HL-60/S4 treated with retinoic acid at 250 ng/mL for 4 days and 3 days (cell line): ENCODE data around the gene CAMK2D.
"Not testable (repeated sequence)": the region's sequence is repeated elsewhere in the genome, so short reads cannot be mapped to it uniquely, and the experiment has no call there.

Experiments used
- in situ Hi-C: fragments of 300-500 bp; cut with MboI; formaldehyde crosslinking; loops from 2 replicates; pipeline ENCODE4 v1.7.0; 2022; ENCODE audit warnings: low sequenced_read_pairs

The CAMK2D gene

DNA sequence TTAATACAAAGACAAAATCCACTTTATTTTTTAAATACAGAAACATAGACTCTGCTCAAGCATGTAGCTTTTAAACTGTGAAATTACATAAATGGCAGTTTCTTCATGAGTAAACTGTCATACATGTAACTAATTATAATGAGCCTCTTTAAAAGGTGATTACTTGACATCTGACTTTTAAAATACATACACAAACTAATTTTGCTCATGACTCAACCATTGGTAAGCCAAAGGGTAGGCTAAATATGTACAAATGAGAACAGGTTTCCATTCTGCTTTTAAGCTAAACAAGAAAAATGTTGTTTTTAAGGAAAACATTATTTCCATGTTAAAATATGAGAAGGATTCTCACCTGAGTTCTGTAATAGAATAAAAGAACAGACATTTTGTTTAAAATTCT lies 27.9 kb downstream of the CAMK2D start:
- in situ Hi-C loops = no loop called here

DNA sequence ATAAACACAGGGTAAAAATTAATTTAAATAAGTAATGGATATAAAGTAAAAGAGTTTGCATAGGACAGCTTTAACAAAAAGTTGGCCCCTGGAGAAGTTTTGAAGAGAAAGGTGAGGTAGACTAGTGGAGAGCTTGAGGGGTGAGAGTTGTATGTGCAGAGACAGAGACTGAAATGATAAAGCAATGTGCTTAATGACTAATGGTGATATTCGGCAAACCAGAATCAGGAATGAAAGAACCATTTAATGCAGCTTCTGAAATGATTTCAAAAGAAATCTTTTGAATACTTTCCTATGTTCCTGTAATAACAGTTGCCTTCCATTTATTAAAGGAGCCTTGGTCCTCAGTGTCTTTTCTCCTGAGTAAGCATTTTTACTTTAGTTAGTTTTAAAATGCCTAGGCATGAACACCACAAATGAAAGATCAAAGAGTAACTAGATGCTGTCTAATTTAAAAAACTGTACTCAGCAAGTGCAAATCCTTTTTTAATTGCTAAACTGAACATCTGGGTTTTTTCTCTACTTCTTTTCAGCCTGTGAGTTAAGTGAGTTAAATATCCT lies 28.5 kb downstream of the CAMK2D start:
- in situ Hi-C loops = no loop called here

DNA sequence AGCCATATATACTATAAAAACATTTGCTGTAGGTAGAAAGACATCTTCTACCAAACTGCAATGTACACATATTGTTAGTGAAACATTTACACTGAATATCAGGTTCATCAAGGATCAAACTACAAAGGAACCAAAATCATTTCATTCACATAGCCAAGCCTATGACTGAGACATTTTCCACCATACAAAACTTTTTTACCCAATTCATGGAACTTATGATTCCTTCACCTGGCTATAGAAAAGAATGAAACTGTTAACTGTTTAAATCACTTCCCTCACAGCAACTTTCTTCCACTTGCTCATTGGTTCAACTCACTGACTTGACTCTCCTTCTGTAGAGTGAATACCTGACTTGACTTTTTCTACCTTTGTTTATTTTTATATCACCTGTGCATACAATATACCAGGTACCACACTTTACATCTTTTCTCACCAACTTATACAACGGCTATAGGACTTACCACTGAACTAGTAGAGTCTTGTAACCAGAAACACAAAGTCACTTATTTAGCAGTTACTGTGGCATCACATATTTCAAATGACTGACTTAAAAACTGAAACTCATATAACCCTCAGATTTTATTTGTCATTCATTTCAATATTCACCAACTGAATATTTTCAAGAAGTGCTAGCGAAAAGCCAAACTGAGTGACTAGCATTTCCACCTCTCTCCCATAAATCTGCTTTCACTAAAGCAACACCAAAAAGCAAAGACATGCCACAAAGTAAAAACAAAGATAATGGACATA lies 30.9 kb downstream of the CAMK2D start:
- in situ Hi-C loops = no loop called here

DNA sequence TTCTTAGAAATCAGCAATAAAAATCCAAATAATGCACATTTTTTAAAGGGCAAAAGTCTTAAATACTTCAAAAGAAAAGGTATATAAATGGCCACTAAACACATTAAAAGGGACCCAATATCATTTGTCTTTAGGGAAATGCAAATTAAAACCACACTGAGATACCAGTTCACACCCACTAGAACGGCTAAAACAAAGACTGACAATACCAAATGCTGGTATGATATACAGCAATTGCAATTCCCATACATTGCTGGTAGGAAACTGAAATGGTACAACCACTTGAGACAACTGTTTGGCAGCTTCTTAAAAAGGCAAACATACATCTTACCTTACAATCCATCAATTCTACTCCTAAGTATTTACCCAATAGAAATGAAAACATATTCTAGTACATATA lies 33.7 kb downstream of the CAMK2D start:
- in situ Hi-C loops = no loop called here

DNA sequence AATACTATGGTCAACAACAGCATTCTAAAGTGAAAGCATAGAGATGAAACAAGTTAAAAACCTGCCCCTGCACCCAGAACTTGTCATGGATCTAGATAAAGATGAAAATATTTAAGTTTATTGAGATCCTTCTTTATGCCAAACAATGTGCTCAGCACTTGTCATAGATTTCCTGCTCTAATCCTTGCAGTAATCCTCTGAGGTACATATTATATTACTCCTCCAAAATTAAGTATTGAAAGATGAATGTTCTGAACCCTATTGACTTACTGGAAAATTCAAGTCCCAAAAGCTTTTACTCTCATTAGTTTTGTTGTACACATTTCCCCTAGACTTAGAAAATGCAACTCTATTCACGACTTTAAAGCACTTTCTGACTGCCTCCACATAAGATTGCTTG lies 35.6 kb downstream of the CAMK2D start:
- in situ Hi-C loops = no loop called here

DNA sequence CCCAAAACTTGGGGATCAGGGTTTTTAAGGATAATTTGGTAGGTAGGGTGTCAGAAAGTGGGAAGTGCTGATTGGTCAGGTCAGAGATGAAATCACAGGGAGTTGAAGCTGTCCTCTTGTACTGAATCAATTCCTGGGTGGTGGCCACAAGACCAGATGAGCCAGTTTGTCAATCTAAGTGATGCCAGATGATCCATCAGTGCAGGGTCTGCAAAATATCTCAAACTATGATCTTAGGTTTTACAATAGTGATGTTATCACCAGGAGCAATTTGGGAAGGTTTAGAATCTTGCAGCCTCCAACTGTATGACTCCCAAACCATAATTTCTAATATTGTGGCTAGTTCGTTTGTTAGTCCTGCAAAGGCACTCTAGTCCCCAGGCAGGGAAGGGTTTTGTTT lies 43.3 kb downstream of the CAMK2D start:
- in situ Hi-C loops = no loop called here

DNA sequence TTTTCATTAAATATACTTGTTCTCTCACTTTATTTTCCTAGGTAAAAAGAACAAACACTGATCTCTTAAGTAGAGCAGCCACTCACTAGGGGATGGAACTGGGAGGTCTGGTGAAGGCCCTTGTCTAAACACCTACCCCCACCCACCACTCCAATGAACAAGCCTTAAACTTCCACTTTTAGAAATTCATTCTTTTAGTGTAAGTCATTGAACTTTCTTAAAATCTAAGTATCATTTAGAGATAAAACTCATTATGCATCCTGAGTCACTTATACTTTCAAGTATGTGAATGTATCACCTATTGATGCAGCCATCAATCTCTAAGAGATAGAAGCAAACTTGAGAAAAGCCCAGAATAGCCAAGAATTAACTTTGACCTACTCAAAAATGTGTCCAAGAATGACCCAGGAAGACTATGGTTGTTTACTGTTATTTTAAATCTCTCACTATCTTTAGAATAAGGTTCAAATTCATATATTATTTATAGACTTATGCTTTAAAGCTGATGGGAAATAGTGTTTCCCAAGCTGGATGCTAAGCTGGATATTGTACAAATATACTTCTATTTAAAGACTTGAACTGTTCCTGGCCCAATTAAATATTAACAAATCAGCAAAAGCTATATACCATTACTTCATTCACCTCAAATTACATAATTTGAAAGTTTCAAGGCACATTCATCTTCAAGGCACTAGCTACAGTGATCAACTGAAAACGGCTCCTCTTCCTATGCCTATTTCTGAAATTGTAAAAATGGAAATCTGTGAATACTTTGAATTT lies 49.5 kb downstream of the CAMK2D start:
- in situ Hi-C loops = no loop called here

DNA sequence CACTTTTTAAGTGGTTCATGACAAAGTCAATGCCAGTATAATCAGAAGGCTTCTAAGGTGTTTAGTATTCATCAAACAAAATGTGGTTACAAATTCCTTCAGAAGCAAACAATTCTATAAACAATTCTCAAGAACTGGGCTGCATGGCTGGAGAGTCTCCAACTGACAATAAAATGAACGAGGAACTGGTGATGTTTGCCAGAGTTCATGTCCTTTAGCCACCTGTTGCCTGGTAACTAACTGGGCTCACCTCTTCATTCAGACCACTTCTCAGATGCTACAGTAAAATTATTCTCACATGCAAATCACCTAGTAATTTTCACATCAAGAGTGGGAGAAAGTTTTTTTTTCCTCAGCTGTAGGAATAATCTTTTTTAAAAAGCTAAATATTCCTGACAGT lies 53.3 kb downstream of the CAMK2D start:
- in situ Hi-C loops = no loop called here

DNA sequence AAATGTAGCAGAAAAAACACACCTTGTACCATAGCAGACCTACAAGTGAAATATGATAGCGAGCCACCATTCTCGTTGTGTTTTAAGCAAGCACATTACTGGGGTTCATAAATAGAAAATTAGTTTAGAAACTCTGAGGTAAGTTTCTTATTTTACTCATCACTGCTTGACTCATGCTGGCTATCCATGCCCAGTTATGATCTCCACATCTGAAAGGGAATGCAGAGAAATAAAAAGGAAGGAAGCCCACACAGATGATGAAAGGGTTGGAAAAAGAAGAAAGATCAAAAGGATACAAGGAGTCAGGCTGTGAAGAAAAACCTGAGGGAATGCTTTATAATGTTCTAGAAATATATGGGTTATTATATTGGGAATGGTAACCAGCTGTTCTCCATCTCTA lies 54.5 kb downstream of the CAMK2D start:
- in situ Hi-C loops = no loop called here

DNA sequence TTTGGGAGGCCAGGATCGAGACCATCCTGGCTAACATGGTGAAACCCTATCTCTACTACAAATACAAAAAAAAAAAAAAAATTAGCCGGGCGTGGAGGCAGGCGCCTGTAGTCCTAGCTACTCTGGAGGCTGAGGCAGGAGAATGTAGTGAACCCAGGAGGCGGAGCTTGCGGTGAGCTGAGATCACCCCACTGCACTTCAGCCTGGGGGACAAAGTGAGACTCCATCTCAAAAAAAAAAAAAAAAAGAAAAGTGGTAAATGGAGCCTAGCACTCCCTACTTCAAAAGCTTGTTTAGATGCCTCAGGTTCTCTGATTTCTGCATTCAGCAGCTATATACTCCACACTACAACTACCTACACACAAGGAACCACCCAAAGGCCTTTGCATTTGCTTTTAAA lies 56.4 kb downstream of the CAMK2D start:
- in situ Hi-C loops = not testable (repeated sequence)

DNA sequence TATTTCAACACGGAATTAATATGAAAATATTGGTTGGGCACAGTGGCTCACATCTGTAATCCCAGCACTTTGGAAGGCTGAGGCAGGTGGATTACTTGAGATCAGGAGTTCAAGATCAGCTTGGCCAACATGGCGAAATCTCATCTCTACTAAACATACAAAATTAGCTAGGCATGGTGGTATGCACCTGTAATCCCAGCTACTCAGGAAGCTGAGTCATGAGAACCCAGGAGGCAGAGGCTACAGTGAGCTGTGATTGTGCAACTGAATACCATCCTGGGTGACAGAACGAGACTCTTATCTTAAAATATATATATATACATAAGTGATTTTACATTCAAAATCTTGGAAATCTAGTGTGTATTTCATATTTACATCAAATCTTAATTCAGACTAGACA lies 58.9 kb downstream of the CAMK2D start:
- in situ Hi-C loops = not testable (repeated sequence)

DNA sequence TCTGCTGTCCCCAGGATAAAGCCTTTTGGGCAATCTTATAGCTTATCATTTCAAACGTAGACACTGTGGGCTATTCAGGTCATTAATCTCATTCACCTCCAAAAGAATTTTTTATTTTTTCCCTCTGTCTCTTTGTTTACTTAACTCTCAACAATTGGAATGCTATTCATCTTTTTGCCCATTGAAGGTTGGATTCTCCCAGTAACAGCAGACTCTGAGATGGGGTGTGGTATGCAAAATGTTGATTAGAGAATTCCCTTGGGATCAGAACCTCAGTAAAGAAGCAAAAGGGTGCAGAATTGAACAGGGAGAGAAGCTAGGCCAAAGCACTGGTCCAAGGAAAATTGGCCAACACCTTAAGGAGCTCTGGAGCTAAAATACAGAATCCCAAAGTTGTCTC lies 60.4 kb downstream of the CAMK2D start:
- in situ Hi-C loops = no loop called here

DNA sequence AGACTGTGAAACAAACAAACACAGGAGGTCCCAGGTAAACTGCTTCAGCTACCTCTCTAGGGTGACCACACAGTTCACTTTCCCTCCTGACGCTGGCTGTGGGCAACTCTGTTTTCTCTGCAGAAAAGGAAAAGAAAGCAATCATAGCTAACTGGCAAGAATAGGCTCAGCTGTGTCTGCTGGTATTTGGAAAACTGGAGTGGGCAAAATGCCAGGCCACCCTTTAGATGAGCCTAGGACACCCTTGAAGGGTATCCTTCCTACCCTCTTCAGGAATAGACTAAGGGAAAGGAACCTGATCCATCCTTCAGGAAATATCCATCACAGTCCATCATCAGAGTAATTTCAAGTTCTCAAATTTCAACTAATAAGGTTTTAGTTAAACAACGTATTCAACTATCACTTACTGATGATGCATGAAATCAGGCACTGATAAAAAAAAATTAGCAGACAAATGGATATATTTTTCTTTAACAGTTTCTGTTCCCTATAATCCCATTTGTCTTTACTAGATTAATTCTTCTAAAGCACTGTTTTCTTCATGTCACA lies 60.9 kb downstream of the CAMK2D start:
- in situ Hi-C loops = no loop called here

DNA sequence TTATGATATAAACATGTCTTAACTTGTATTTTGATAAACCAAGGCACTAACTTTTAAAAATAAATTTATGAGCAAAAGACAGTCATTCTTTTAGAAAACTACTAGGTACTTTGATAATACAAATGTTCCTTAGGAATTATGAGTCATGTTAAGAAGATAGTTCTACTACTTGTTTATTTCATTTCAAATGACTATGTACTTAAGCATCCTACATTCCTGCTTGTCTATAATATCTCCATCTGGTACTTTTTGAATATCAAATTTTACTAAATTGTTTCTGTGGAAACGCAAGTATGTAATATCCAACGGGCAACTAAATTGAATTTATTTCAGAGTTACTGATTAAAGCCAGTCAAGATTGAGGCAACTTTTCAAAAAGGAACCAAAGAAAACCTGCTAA lies 61.8 kb downstream of the CAMK2D start:
- in situ Hi-C loops = no loop called here

DNA sequence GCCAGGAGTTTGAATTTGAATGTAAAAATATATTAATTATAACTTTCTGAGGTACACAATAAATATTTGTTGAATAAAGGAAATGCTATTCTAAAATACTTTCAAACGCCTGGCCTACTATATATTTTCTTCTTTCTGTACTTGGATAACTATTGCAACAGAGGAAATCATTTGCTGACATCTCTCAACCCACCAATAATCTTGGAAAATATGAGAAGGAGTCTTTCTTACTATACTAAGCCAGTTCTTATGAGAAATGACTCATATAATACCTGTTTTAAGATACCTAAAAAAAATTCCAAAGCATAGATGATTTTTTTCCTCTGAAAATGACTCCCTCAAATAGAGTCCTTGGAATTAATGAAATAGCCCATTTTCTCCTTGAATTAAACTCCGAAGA lies 64.1 kb downstream of the CAMK2D start:
- in situ Hi-C loops = no loop called here

DNA sequence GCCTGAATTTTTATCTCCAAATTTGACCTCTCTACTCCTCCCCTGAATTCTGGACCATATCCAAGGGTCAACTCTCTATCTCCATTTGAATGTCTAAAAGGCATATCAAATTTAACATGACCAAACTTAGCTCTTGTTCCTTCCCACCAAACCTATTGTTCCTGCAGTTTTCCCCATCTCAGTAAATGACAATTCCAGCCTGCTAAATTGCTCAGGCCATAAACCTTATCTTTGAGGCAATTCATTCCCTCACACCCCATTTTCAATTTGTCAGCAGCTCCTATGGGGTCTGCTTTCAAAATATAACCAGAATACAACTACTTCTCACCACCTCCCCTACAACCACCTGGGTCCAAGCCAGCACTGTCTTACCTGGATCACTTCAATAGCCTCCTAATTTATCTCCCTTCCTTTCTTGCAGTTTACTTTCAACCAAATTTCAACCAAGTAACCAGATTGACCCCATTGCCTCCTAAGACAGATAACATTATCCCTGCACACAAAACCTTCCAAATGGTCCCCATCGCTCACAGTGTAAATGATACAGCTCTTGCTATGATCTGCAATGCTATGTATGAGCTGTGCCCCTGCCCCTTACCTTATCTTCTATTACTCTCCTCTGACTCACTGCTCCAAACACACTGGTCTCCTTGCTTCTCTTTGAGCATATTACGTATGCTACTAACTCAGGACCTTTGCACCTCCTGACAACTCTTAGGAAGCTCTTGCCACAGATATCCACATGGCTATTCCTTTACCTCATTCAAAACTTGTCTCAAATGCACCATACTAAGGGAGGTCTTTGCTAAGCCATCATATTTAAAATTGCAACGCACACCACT lies 66.0 kb downstream of the CAMK2D start:
- in situ Hi-C loops = no loop called here

DNA sequence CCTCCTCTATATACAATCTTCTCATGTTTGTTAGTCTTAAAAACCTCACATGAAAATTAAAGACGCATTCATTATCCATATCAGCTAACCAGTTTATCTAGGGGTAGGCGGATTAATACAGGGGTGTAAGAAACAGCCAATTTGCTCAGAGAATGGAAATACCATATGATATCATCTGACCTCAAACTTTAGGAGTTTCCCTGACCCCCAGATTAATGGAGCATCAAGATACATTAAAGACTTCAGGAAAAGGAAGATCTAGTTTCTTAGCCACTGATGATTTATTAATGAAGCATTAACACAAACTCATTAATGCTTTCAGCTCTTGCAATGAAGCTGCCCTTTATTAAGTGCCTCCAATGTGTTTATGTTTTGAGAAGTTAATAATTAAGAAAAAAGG lies 67.5 kb downstream of the CAMK2D start:
- in situ Hi-C loops = no loop called here

DNA sequence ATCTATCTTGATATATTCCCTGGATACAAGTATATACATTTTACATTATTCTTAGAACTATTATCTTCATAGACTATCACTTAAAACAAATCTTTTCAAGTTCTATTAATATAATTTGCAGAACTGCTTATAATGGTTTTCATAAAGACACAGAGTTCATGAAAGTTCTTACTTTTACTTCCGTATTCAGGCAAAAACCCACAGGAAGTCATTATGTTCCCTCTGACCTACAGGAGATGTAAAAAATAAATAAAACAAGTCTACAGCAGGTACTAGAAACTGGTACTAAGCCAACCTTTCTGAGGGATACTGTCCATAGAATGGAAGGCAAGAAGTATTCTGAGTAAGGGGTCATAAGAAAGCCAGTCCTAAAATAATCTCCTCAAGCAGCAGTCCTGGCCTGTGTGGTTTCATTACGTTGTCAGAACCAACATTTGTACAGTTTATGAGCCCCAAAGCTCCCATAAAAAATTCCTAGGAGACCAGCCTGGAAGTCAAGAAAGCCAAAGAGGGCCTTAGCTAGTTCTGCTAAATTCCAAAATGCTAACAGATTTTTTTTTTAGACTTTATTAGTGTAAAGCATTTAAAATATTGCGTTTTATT lies 68.6 kb downstream of the CAMK2D start:
- in situ Hi-C loops = no loop called here

DNA sequence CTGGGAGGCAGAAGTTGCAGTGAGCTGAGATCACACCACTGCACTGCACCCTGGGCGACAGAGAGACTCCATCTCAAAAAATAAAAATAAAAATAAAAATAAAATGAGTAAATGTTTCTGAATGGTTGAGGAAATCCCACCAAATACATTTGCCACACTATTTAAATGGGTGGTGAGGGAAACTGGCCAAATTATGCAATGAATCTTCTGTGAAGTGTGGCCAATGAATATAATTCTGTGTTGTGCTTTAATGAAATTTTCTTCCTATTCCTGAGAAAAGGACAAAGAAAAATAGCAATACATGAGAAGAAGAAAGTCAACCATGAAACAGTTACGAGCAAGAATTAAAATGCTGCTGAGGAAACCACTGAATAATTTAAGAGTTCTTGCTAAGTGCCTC lies 69.9 kb downstream of the CAMK2D start:
- in situ Hi-C loops = no loop called here

DNA sequence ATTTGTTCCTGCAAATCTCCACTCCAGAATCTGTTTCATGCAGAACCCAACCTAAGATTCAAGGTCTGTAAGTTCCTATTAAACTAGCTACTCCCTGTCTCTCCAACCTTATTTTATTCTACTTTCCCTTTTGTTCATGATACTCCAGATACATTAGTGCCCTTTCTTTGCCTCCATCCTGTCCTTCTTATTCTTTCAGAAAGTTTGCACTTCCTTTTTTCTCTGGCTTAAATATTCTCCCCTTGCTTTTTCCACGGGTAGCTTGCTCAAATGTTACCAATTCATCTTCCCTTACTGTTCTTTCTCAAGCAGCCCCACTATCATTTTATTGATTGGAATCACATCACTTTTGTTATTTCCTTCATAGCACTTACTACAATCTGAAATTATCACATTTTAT lies 72.1 kb downstream of the CAMK2D start:
- in situ Hi-C loops = no loop called here
